ENCODE results near the gene RYK.
A peak's percentile ranks its signal among the peaks of the same experiment; 100 is the strongest.
"Not testable (repeated sequence)": the region's sequence is repeated elsewhere in the genome, so short reads cannot be mapped to it uniquely, and the experiment has no call there.

The RYK gene

GRCh38 chr3:134253475-134254226 is 3.0 kb upstream of the RYK start:
- no peak for DNase-seq

- DNase-seq = no peak
These were observed 2.1 kb upstream of the RYK start for GRCh38 chr3:134252766-134253165.

- no peak for DNase-seq
These were observed 1.2 kb upstream of the RYK start for GRCh38 chr3:134251731-134252391.

GRCh38 chr3:134249935-134250716 is 533 bp downstream of the RYK start:
- peak; percentile 28 for DNase-seq

- no peak for DNase-seq
These were observed 1.3 kb downstream of the RYK start for GRCh38 chr3:134249296-134249841.

GRCh38 chr3:134244921-134245320 is 5.7 kb downstream of the RYK start:
- no peak for DNase-seq

- no peak for DNase-seq
These were observed 7.7 kb downstream of the RYK start for GRCh38 chr3:134242649-134243617.

- no peak for DNase-seq
These were observed 11.1 kb downstream of the RYK start for GRCh38 chr3:134239538-134239937.

- no peak for DNase-seq
These were observed 13.1 kb downstream of the RYK start for GRCh38 chr3:134237454-134238145.

GRCh38 chr3:134236505-134237170 is 14.0 kb downstream of the RYK start:
- no peak for DNase-seq

- no peak for DNase-seq
These were observed 15.0 kb downstream of the RYK start for GRCh38 chr3:134235577-134236076.

GRCh38 chr3:134232951-134233350 is 17.7 kb downstream of the RYK start:
- DNase-seq = no peak

GRCh38 chr3:134232151-134232550 is 18.5 kb downstream of the RYK start:
- no peak for DNase-seq

- DNase-seq = no peak
These were observed 19.5 kb downstream of the RYK start for GRCh38 chr3:134231131-134231530.

- no peak for DNase-seq
These were observed 21.6 kb downstream of the RYK start for GRCh38 chr3:134229038-134229437.

GRCh38 chr3:134228479-134228878 is 22.2 kb downstream of the RYK start:
- no peak for DNase-seq

GRCh38 chr3:134228035-134228434 is 22.6 kb downstream of the RYK start:
- no peak for DNase-seq

- not testable (repeated sequence) for DNase-seq
These were observed 25.9 kb downstream of the RYK start for GRCh38 chr3:134224796-134225156.

- DNase-seq = no peak
These were observed 27.8 kb downstream of the RYK start for GRCh38 chr3:134222835-134223234.

- DNase-seq = no peak
These were observed 33.8 kb downstream of the RYK start for GRCh38 chr3:134216851-134217250.
